Thoracic aorta (tissue), 2 donors: ENCODE results near the gene HOXD10. TPM values are rescaled to one million over a fixed set of nuclear protein-coding genes. Genes with fewer than 3 reads are reported as not detected.
A peak's percentile ranks its signal among the peaks of the same experiment; 100 is the strongest.

Experiments used
- ATAC-seq: fragments of 150-250 bp; one replicate; pipeline ENCODE4 v1.8.0; 2017; ENCODE audit warnings: low read depth; ENCODE audit not compliant: insufficient number of reproducible peaks, low FRiP score
- DNase-seq: peaks from one replicate; pipeline ENCODE4 v3.0.0-alpha.2; 2020; ENCODE audit warnings: low spot score
- H3K27ac ChIP-seq, 2 donors: fragments of 200-600 bp; sonication (generic); 1 replicate in 1 of 2; 2 replicates in 1 of 2; pipeline ENCODE4 v1.5.1; 2016; ENCODE audit warnings: mild to moderate bottlenecking in 2 of 2, moderate library complexity in 2 of 2
- H3K27me3 ChIP-seq: fragments of 200-600 bp; sonication (generic); replicated peaks from 2 replicates; pipeline ENCODE4 v1.6.0; 2016; ENCODE audit warnings: mild to moderate bottlenecking; ENCODE audit not compliant: insufficient read depth
- H3K36me3 ChIP-seq: fragments of 200-600 bp; sonication (generic); one replicate; pipeline ENCODE4 v1.5.1; 2016
- H3K4me1 ChIP-seq, 2 donors: fragments of 200-600 bp; sonication (generic); 1 replicate in 1 of 2; 2 replicates in 1 of 2; pipeline versions ENCODE4 v1.5.1 to v1.6.0; 2016; ENCODE audit warnings: low read depth in 2 of 2, mild to moderate bottlenecking in 1 of 2; ENCODE audit not compliant: control insufficient read depth in 1 of 2
- H3K4me3 ChIP-seq: fragments of 200-600 bp; sonication (generic); 2 replicates; pipeline ENCODE4 v1.5.1; 2016; ENCODE audit warnings: mild to moderate bottlenecking
- H3K9me3 ChIP-seq: fragments of 200-600 bp; sonication (generic); 2 replicates; pipeline ENCODE4 v1.5.1; 2016
- total RNA-seq, 2 donors: library from RNA; depleted of rRNA; stranded (reverse); fragments of >200 nt; gene quantifications; one replicate each; pipeline versions ENCODE4 v1.1.0 to v1.2.3, GENCODE V29; 2016
- TF ChIP-seq, protein P1 (sequence below): fragments of 200-600 bp; sonication (generic); IDR thresholded peaks from one replicate; pipeline ENCODE4 v1.5.1; 2019; ENCODE audit warnings: antibody characterized with exemption

The HOXD10 gene
- total RNA-seq, 2 donors from 2014 or later = not detected

DNA sequence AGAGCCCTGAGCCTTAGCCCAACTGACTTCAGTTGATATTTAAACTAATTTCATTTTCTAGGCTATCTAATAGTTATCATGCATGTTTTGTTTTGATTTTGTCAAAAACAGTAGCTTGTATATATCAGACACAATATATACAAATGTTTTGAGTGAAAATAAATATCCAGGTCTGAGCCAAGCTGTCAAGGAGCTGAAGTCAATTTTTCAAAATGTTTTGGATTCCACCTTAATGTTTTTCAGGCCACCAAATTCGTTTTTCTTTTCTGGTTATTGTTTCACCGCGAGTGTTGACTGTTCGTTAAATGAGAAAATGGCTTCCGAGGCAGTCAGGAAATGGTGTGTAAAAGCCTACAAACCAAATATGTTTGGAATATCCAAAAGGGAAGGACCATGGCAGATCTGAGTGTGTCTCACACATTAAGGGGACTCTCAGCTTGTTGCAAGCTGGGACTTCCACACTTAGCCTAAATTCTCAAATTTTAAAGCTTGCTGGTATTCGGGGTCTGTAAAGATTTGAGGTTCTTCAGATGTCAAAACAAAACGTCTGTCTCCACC is 14.2 kb upstream of the HOXD10 start:
- Histone ChIP-seq H3K4me3 (no peak overlapping the region), H3K9me3 (no peaks in the 10 kb centered on the region), H3K27ac (no peak overlapping the region), H3K36me3 (no peaks in the 10 kb centered on the region), H3K4me1 (peaks cover 12 to 24% of the 10 kb centered on the region in 2 donors), H3K27me3 (peaks cover 62% of the 10 kb centered on the region)
- ATAC-seq (no peak), DNase-seq (no peak)
- TF ChIP-seq, protein P1, sequence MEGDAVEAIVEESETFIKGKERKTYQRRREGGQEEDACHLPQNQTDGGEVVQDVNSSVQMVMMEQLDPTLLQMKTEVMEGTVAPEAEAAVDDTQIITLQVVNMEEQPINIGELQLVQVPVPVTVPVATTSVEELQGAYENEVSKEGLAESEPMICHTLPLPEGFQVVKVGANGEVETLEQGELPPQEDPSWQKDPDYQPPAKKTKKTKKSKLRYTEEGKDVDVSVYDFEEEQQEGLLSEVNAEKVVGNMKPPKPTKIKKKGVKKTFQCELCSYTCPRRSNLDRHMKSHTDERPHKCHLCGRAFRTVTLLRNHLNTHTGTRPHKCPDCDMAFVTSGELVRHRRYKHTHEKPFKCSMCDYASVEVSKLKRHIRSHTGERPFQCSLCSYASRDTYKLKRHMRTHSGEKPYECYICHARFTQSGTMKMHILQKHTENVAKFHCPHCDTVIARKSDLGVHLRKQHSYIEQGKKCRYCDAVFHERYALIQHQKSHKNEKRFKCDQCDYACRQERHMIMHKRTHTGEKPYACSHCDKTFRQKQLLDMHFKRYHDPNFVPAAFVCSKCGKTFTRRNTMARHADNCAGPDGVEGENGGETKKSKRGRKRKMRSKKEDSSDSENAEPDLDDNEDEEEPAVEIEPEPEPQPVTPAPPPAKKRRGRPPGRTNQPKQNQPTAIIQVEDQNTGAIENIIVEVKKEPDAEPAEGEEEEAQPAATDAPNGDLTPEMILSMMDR = no peak

- peaks cover 12 to 25% of the 10 kb centered on the region in 2 donors for H3K4me1 ChIP-seq
- no peaks in the 10 kb centered on the region for H3K9me3 ChIP-seq
- no peak for DNase-seq
- peaks cover 57% of the 10 kb centered on the region for H3K27me3 ChIP-seq
- no peaks in the 10 kb centered on the region for H3K36me3 ChIP-seq
- no peak for ATAC-seq
- no peak overlapping the region for H3K27ac ChIP-seq
- no peak overlapping the region for H3K4me3 ChIP-seq
- TF ChIP-seq, protein P1 = no peak
These were observed 13.4 kb upstream of the HOXD10 start for GRCh38 chr2:176103194-176103593.

DNA sequence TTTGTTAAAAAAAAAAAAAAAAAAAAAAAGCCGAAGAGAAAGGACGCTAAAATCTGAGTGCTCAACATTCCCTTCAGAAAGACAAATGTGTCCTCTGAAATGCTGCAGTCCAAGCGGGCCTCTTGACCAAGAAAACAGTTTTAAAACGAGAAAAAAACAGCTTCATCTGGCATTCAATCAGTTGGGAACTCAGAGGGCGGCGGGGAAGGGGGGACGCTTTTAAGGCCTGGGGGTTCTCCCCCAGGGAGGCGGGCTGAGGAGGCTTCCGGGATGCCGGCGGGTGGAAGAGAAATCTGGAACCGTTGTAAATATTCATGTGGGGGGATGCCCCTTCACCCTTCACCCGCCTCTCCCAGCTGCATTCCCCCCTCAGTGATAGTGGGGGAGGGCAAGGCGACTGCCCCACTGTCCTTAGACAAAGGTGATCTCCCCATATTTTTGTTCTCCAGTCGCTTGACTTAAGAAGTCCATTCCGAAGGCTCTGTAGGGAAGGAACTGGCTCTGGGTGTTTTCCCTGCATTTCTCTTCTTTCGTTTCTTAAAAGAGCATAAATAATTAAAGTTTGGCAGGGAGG is 12.7 kb upstream of the HOXD10 start:
- Histone ChIP-seq H3K36me3 (no peaks in the 10 kb centered on the region), H3K27ac (no peak overlapping the region), H3K4me1 (peaks cover 12 to 25% of the 10 kb centered on the region in 2 donors), H3K9me3 (no peaks in the 10 kb centered on the region), H3K27me3 (peaks cover 50% of the 10 kb centered on the region), H3K4me3 (no peak overlapping the region)
- ATAC-seq (no peak), DNase-seq (no peak)
- TF ChIP-seq, protein P1 = no peak

GRCh38 chr2:176104316-176105077 is 12.1 kb upstream of the HOXD10 start:
- H3K4me3 ChIP-seq = peak overlapping the region; percentile 18
- DNase-seq (no peak), ATAC-seq (no peak)
- H3K27me3 ChIP-seq = peaks cover 50% of the 10 kb centered on the region
- H3K9me3 ChIP-seq = no peaks in the 10 kb centered on the region
- TF ChIP-seq, protein P1 = no peak
- H3K36me3 ChIP-seq = no peaks in the 10 kb centered on the region
- no peak overlapping the region for H3K27ac ChIP-seq
- peaks cover 12 to 25% of the 10 kb centered on the region in 2 donors for H3K4me1 ChIP-seq

DNA sequence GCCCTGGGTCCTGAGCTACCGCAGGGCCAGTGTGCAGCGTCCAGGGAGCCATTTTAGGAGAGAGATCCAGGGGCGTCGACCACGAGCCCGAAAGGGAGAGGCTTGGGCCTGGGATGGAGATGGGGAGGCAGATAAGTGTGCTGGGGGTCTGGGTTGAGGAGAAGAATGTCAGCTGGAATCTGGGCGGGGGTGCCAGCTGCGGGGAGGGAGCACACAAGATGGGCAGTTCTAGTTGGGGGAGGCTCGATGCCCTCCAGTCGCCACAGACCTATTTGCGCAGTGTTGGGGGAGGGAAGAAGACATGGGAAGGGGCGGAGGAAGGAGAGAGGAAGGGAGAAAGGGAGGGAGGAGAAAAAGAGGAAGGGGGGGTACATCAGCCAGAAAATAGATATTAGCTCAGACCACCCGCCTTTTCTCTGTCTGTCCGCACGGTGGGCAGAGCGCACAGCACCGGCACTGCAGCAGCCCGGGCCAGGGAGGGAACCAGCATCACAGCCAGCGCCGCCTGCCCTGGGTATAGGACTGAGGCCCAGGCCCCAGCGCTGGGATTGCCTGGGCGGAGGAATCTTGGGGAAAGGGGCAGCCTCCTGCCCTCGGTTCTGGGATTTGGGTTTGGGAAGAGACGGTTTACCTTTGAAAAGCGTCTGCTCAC is 11.4 kb upstream of the HOXD10 start:
- H3K9me3 ChIP-seq = no peaks in the 10 kb centered on the region
- TF ChIP-seq, protein P1 = no peak
- ATAC-seq = no peak
- no peak overlapping the region for H3K27ac ChIP-seq
- peaks cover 52% of the 10 kb centered on the region for H3K27me3 ChIP-seq
- no peaks in the 10 kb centered on the region for H3K36me3 ChIP-seq
- H3K4me1 ChIP-seq = peaks cover 12 to 25% of the 10 kb centered on the region in 2 donors
- peak overlapping the region; percentile 18 for H3K4me3 ChIP-seq
- DNase-seq = no peak
